Raji (cell line): ENCODE results near the gene KRTCAP2.

Source experiments
- POLR2A ChIP-seq: IDR thresholded peaks from 2 replicates; pipeline ENCODE4 v1.6.1; 2011; ENCODE audit warnings: low read depth, low read length, control low read depth; ENCODE audit not compliant: insufficient read depth

The KRTCAP2 gene

DNA sequence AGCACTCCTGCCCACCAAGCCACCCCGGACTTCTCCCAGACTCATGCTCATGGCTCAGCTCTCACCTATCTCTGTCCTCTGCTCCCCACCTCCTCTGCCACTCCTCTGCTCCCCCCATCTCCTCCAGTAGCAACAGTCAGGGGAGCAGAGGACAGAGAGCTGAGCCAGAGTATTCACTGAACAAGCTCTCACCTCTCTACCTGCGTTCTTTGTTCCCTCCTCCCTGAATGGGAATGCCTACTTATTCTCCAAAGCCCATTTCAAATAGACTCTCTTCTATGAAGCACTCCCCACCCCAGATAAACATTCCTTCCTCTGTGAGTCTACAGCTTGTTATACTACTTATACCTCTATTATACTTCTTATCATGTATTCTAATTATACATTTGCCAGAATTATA lies 51.9 kb downstream of the KRTCAP2 start:
- TF ChIP-seq POLR2A: no peak

DNA sequence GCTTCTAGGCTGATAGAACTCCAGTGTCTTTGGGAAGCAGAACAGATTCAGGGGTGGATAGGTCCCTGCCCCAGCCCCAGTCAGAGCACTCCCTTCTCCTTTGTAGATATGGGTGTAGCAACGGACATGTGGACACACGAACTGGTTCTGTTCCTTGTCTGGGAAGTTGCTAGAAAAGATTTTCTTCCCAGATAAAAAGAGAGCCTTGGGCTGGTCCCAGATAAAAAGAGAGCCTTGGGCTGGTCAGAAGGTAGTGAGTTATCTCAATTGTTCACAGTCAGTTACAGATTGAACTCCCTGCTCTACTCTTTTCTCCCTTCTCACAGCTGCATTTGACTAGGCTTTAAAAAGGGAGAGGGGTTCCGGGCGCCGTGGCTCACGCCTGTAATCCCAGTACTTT lies 52.9 kb downstream of the KRTCAP2 start:
- TF ChIP-seq POLR2A: no peak
